ENCODE results near the gene NUP133.

The NUP133 gene

DNA sequence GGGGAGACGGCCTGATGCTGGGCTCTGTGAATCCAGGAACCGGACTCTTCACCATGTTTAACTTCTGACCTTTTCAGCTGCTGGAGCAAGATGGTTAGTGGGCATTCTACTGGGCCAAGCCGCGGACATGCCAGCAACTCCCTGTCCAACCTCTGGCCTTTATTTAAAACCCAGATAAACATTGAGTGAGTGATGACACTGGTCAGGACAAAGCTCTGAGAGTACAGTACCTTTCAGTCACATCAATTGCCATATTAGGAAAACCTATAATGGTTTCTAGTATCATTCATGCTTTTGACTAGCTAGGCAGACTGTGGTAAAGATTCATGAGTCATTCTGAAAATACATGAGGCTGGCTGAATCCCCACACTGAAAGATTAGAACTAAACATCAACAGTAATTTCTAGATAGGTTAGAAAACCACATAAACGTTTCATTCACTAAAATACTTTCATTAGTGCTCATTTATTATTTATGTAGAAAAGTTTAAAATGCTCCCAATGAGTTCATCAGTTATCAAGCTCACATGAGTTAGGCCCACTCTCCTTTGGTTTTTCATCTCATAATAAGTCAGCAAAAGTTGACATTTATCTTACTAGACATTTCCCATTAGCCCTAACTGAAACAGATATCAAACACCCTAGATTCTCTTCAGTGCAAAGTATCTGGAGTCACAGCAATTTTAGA is 67.1 kb downstream of the NUP133 start:
- Histone ChIP-seq H3K27ac (replicated peaks) (no peak overlapping the region), H3K27me3 (ENCODE audit: insufficient read depth, poor library complexity, severe bottlenecking) (no peaks in the 10 kb centered on the region), H3K4me3 (replicated peaks; ENCODE audit: insufficient read depth, low read length) (no peak overlapping the region)
- DNase-seq (ENCODE audit: low read depth in 1 of 2, low spot score in 1 of 2) = no peak
- TF ChIP-seq GABPA (IDR thresholded peaks at IDR 0.05; ENCODE audit: low read depth) = no peak
- TF ChIP-seq, protein P1, sequence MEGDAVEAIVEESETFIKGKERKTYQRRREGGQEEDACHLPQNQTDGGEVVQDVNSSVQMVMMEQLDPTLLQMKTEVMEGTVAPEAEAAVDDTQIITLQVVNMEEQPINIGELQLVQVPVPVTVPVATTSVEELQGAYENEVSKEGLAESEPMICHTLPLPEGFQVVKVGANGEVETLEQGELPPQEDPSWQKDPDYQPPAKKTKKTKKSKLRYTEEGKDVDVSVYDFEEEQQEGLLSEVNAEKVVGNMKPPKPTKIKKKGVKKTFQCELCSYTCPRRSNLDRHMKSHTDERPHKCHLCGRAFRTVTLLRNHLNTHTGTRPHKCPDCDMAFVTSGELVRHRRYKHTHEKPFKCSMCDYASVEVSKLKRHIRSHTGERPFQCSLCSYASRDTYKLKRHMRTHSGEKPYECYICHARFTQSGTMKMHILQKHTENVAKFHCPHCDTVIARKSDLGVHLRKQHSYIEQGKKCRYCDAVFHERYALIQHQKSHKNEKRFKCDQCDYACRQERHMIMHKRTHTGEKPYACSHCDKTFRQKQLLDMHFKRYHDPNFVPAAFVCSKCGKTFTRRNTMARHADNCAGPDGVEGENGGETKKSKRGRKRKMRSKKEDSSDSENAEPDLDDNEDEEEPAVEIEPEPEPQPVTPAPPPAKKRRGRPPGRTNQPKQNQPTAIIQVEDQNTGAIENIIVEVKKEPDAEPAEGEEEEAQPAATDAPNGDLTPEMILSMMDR (IDR thresholded peaks at IDR 0.05; ENCODE audit: insufficient read depth, low read length) = no peak
- no peak for TF ChIP-seq POLR2AphosphoS5 (IDR thresholded peaks at IDR 0.05; ENCODE audit: low read depth)
- no peak for TF ChIP-seq SPI1 (IDR thresholded peaks at IDR 0.05; ENCODE audit: borderline replicate concordance, low read depth)

DNA sequence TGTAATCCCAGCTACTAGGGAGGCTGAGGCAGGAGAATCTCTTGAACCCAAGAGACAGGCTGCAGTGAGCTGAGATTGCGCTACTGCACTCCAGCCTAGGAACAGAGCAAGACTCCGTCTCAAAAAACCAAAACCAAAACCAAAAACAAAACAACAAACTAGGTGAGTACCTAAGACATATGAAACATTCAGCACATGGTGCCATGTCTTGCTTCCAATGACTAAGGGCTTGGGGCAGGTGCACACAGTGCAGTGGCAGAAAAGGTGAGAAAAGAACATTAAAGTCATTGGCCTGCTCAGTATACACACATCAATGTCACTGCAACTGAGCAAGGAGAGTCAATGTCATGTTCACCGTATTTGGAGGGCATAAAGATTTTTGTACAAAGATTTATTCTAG is 70.1 kb downstream of the NUP133 start:
- TF ChIP-seq, protein P2, sequence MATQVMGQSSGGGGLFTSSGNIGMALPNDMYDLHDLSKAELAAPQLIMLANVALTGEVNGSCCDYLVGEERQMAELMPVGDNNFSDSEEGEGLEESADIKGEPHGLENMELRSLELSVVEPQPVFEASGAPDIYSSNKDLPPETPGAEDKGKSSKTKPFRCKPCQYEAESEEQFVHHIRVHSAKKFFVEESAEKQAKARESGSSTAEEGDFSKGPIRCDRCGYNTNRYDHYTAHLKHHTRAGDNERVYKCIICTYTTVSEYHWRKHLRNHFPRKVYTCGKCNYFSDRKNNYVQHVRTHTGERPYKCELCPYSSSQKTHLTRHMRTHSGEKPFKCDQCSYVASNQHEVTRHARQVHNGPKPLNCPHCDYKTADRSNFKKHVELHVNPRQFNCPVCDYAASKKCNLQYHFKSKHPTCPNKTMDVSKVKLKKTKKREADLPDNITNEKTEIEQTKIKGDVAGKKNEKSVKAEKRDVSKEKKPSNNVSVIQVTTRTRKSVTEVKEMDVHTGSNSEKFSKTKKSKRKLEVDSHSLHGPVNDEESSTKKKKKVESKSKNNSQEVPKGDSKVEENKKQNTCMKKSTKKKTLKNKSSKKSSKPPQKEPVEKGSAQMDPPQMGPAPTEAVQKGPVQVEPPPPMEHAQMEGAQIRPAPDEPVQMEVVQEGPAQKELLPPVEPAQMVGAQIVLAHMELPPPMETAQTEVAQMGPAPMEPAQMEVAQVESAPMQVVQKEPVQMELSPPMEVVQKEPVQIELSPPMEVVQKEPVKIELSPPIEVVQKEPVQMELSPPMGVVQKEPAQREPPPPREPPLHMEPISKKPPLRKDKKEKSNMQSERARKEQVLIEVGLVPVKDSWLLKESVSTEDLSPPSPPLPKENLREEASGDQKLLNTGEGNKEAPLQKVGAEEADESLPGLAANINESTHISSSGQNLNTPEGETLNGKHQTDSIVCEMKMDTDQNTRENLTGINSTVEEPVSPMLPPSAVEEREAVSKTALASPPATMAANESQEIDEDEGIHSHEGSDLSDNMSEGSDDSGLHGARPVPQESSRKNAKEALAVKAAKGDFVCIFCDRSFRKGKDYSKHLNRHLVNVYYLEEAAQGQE (IDR thresholded peaks at IDR 0.05; ENCODE audit: insufficient replicate concordance, low read depth) = no peak
- TF ChIP-seq GABPA (IDR thresholded peaks at IDR 0.05; ENCODE audit: low read depth) = no peak
- no peak for TF ChIP-seq SPI1 (IDR thresholded peaks at IDR 0.05; ENCODE audit: borderline replicate concordance, low read depth)
- TF ChIP-seq, protein P1 (IDR thresholded peaks at IDR 0.05; ENCODE audit: insufficient read depth, low read length) = no peak
- no peak for TF ChIP-seq POLR2AphosphoS5 (IDR thresholded peaks at IDR 0.05; ENCODE audit: low read depth)

DNA sequence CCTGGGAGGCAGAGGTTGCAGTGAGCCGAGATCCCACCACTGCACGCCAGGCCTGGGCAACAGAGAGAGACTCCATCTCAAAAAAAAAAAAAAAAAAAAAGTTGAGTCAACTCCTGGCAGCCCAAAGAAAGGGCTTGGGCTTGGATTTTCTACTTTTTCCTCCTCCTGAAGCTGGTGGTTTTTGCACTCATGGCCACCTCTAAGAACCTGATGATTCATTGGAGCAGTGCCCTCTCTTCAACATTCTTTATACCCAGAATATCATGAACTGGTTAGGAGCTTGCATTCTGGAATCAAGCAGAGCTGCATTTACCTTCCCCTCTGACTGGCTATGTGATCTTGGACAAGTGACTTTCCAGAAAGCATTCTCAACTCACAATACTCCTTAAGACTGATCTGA is 70.7 kb downstream of the NUP133 start:
- Histone ChIP-seq H3K27ac (replicated peaks) (no peak overlapping the region), H3K4me3 (replicated peaks; ENCODE audit: insufficient read depth, low read length) (no peak overlapping the region), H3K27me3 (ENCODE audit: insufficient read depth, poor library complexity, severe bottlenecking) (peaks cover 25% of the 10 kb centered on the region)
- no peak for TF ChIP-seq POLR2AphosphoS5 (IDR thresholded peaks at IDR 0.05; ENCODE audit: low read depth)
- no peak for TF ChIP-seq SPI1 (IDR thresholded peaks at IDR 0.05; ENCODE audit: borderline replicate concordance, low read depth)
- TF ChIP-seq, protein P2 (IDR thresholded peaks at IDR 0.05; ENCODE audit: insufficient replicate concordance, low read depth) = no peak
- TF ChIP-seq GABPA (IDR thresholded peaks at IDR 0.05; ENCODE audit: low read depth) = no peak
- TF ChIP-seq, protein P1 (IDR thresholded peaks at IDR 0.05; ENCODE audit: insufficient read depth, low read length) = no peak
- DNase-seq (ENCODE audit: low read depth in 1 of 2, low spot score in 1 of 2) = no peak

More for the DNA sequence above, 70.1 kb downstream of the NUP133 start:
- no peak for DNase-seq (ENCODE audit: low read depth in 1 of 2, low spot score in 1 of 2)
- no peak overlapping the region for H3K27ac ChIP-seq (replicated peaks)
- peaks cover 19% of the 10 kb centered on the region for H3K27me3 ChIP-seq (ENCODE audit: insufficient read depth, poor library complexity, severe bottlenecking)
- H3K4me3 ChIP-seq (replicated peaks; ENCODE audit: insufficient read depth, low read length) = no peak overlapping the region

Data from HL-60 (cell line).